Heart right ventricle (tissue), 16 donors: Measurements from ENCODE around the gene HTR1D. TPM values are rescaled to one million over a fixed set of nuclear protein-coding genes. Genes with fewer than 3 reads are reported as not detected.

ENCODE experiments used
- ATAC-seq, 8 donors: fragments of 200-7000 bp; cut with Tn5 transposase; one replicate each; pipeline ENCODE4 v1.9.1; 2020; ENCODE audit warnings: mild to moderate bottlenecking in 8 of 8, moderate library complexity in 8 of 8, moderate number of reproducible peaks in 1 of 8
- DNase-seq, 2 donors: peaks; one replicate each; pipeline ENCODE4 v3.0.0-alpha.2; 2020
- H3K27ac ChIP-seq, 10 donors: fragments of 200-600 bp; sonication (generic) in 2 of 10; one replicate each; pipeline versions ENCODE4 v1.5.0 to v1.8.0; 2020 to 2022; ENCODE audit warnings: mild to moderate bottlenecking in 3 of 10
- H3K27me3 ChIP-seq, 7 donors: fragments of 200-600 bp; one replicate each; pipeline ENCODE4 v1.8.0; 2021 to 2022; ENCODE audit warnings: mild to moderate bottlenecking in 2 of 7
- H3K36me3 ChIP-seq, 9 donors: fragments of 200-600 bp; sonication (generic) in 1 of 9; one replicate each; pipeline versions ENCODE4 v1.5.0 to v1.8.0; 2020 to 2022; ENCODE audit warnings: mild to moderate bottlenecking in 2 of 9
- H3K4me1 ChIP-seq, 9 donors: fragments of 200-600 bp; sonication (generic) in 1 of 9; one replicate each; pipeline versions ENCODE4 v1.5.0 to v1.8.0; 2020 to 2022; ENCODE audit warnings: mild to moderate bottlenecking in 4 of 9
- H3K4me3 ChIP-seq, 10 donors: fragments of 200-600 bp; sonication (generic) in 2 of 10; one replicate each; pipeline versions ENCODE4 v1.5.0 to v1.8.0; 2020 to 2022; ENCODE audit warnings: mild to moderate bottlenecking in 7 of 10, moderate library complexity in 2 of 10
- H3K9me3 ChIP-seq, 11 donors: fragments of 200-600 bp in 10 of 11; sonication (generic) in 2 of 11; one replicate each; pipeline versions ENCODE4 v1.5.0 to v1.8.0; 2013 to 2022; ENCODE audit warnings: mild to moderate bottlenecking in 2 of 11, control low read depth in 1 of 11, moderate library complexity in 1 of 11
- CTCF ChIP-seq, 9 donors: fragments of 200-600 bp; sonication (generic) in 2 of 9; IDR thresholded peaks; one replicate each; pipeline versions ENCODE4 v1.5.0 to v1.8.0; 2021 to 2022; ENCODE audit warnings: antibody characterized with exemption in 9 of 9, mild to moderate bottlenecking in 5 of 9, moderate library complexity in 1 of 9
- WGBS, 2 donors: extraction: QIAGEN DNeasy Blood & Tissue Kit; methylation state at CpG; one replicate each; pipeline ENCODE4 v1.1.7; 2013; ENCODE audit warnings: inconsistent platforms in 1 of 2; 5-methylcytosine and 5-hydroxymethylcytosine counted together
- intact Hi-C, 10 donors: fragments of 100-400 bp; cut with DNase I; formaldehyde crosslinking; loops; one replicate each; pipeline versions ENCODE4 v1.11.1 to v1.14.2; 2022
- polyA plus RNA-seq, 2 donors: library from polyadenylated mRNA; stranded (reverse); fragments of 200-250 nt; gene quantifications; one replicate each; pipeline ENCODE4 v1.2.3, GENCODE V29; 2013
- total RNA-seq, 10 donors: library from RNA; stranded (reverse); fragmentation: NEBNext Ultra II Directional in 3 of 10; extraction: Animal tissue kit (Norgen Biotek cat#: 25700) in 3 of 10; gene quantifications; one replicate each; pipeline versions ENCODE4 v1.2.1 to v1.2.4, GENCODE V29; 2021 to 2023
- donor health status: Arrhythmogenic right ventricular cardiomyopathy.
- donor health status: ischemic (EF 13 %, LVEDD 7.1; RV severe dilation, severe dysfunction).
- donor health status: healthy with polysubstance abuse.
- donor health status: DM: no; HTN: yes; CAD: no.
- donor health status: DM: no; HTN: no; CAD: no.
- donor health status: ischemic (EF 25% LVEDD 6.9; RV normal size, moderate dysfunction).
- donor health status: ischemic (EF 25% LVEDD 5.7; RV mildly dilated, moderate dysfunction).
- donor health status: healthy.
- donor health status: DM: yes; HTN: yes; CAD: no.
- donor health status: Ischemic cardiomyopathy.
- donor health status: ischemic (EF 35%, LVEDD 5.7; RV mildly dilated, moderate dysfunction).
- donor health status: nonischemic (EF 11% LVEDD 7.7; RV severe dilation, severe dysfunction).
- donor health status: DM: yes; HTN: yes; CAD: no.
- donor health status: PGD.
- donor health status: ischemic (EF 29% LVEDD 5.4; RV normal size, mild dysfunction).
- donor health status: nonischemic (EF 23%, LVEDD 6.1; RV moderate dilation, normal function).

The HTR1D gene
- total and polyA plus RNA-seq, 12 donors: 0.01 to 0.07 TPM; not detected in 10

GRCh38 chr1:23179862-23180261, 37.4 kb downstream of the HTR1D start:
- Histone ChIP-seq H3K4me1 (peaks cover 3 to 44% (median 32%) of the 10 kb centered on the region in 9 donors), H3K27ac (no peak overlapping the region), H3K27me3 (peaks cover 0 to 8% (median 0%) of the 10 kb centered on the region in 7 donors), H3K9me3 (no peaks in the 10 kb centered on the region), H3K36me3 (no peaks in the 10 kb centered on the region), H3K4me3 (no peak overlapping the region)
- intact Hi-C loops: loop anchor here in 6 of 10 donors (2.0 to 10.0 kb wide), 3 partner anchors 79 to 203 kb away; no protein-coding TSS in a partner anchor
- DNase-seq (no peak), ATAC-seq (no peak)
- 95 to 97% methylated on average over 2 of the region's 2 CpGs for WGBS, 2 donors
- no peak for TF ChIP-seq CTCF (IDR thresholded peaks at IDR 0.05)

- Histone ChIP-seq H3K4me1 (peaks cover 0 to 38% (median 24%) of the 10 kb centered on the region in 9 donors), H3K36me3 (no peaks in the 10 kb centered on the region), H3K9me3 (no peaks in the 10 kb centered on the region), H3K27ac (peak overlapping the region in 6 of 10 donors; percentile 89 to 98 (median 94)), H3K27me3 (peaks cover 0 to 8% (median 0%) of the 10 kb centered on the region in 7 donors), H3K4me3 (no peak overlapping the region)
- peak in 4 of 9 donors; percentile 22 to 30 (median 25) for TF ChIP-seq CTCF (IDR thresholded peaks at IDR 0.05)
- ATAC-seq: no peak
- no peak for DNase-seq
- 66 to 70% methylated on average over 6 of the region's 6 CpGs for WGBS, 2 donors
- intact Hi-C loops: loop anchor here in 1 of 10 donors (2.0 kb wide), 1 partner anchor 78 kb away; no protein-coding TSS in a partner anchor
Observed at GRCh38 chr1:23178950-23179349, 38.4 kb downstream of the HTR1D start.

- H3K4me3 ChIP-seq: peak overlapping the region in 8 of 10 donors; percentile 51 to 73 (median 62)
- intact Hi-C loops: loop anchor here in 1 of 10 donors (2.0 kb wide), 1 partner anchor 78 kb away; no protein-coding TSS in a partner anchor
- 66 to 67% methylated on average over 6 of the region's 6 CpGs for WGBS, 2 donors
- no peaks in the 10 kb centered on the region for H3K36me3 ChIP-seq
- peaks cover 0 to 8% (median 0%) of the 10 kb centered on the region in 7 donors for H3K27me3 ChIP-seq
- no peak for TF ChIP-seq CTCF (IDR thresholded peaks at IDR 0.05)
- ATAC-seq: peak in 5 of 8 donors; percentile 7 to 54 (median 20)
- peaks cover 0 to 38% (median 24%) of the 10 kb centered on the region in 9 donors for H3K4me1 ChIP-seq
- DNase-seq: no peak
- H3K27ac ChIP-seq: peak overlapping the region; percentile 86 to 98 (median 92)
- no peaks in the 10 kb centered on the region for H3K9me3 ChIP-seq
Observed at GRCh38 chr1:23178414-23178813, 38.9 kb downstream of the HTR1D start.

GRCh38 chr1:23177438-23178380, 39.6 kb downstream of the HTR1D start:
- Histone ChIP-seq H3K36me3 (no peaks in the 10 kb centered on the region), H3K27me3 (peaks cover 0 to 8% (median 0%) of the 10 kb centered on the region in 7 donors), H3K4me1 (peaks cover 0 to 38% (median 24%) of the 10 kb centered on the region in 9 donors), H3K9me3 (no peaks in the 10 kb centered on the region), H3K27ac (peak overlapping the region; percentile 86 to 98 (median 92)), H3K4me3 (peak overlapping the region; percentile 29 to 73 (median 61))
- DNase-seq: peak; percentile 89 to 91
- whole genome bisulfite sequencing, 2 donors: 1% methylated on average over 62 of the region's 62 CpGs
- TF ChIP-seq CTCF (IDR thresholded peaks at IDR 0.05): peak in 5 of 9 donors; percentile 7 to 47 (median 38)
- intact Hi-C loops: loop anchor here in 2 of 10 donors (1.0 to 2.0 kb wide), 2 partner anchors 9 to 77 kb away; partner anchors contain the start of gene LUZP1 (in 1 of the 2)
- ATAC-seq: peak; percentile 92 to 98 (median 96)
